Measurements from ENCODE around the gene TBCA. TPM values are rescaled to one million over a fixed set of nuclear protein-coding genes. Genes with fewer than 3 reads are reported as not detected.

The TBCA gene
- total RNA-seq, 1 donor from 2014 or later = 179 TPM

- intact Hi-C loops (cut with micrococcal nuclease) = no loop called here
Measured at GRCh38 chr5:77719666-77720363, 56.3 kb downstream of the TBCA start.

GRCh38 chr5:77718934-77719610 is 57.1 kb downstream of the TBCA start:
- intact Hi-C loops (cut with micrococcal nuclease) = no loop called here

- intact Hi-C loops (cut with micrococcal nuclease) = no loop called here
Measured at GRCh38 chr5:77709993-77710685, 66.0 kb downstream of the TBCA start.

GRCh38 chr5:77709340-77709739 is 66.8 kb downstream of the TBCA start:
- intact Hi-C loops (cut with micrococcal nuclease) = no loop called here

GRCh38 chr5:77707791-77708190 is 68.3 kb downstream of the TBCA start:
- intact Hi-C loops (cut with micrococcal nuclease) = no loop called here

- intact Hi-C loops (cut with micrococcal nuclease) = loop anchor here (10.0 kb wide), 1 partner anchor 75 kb away; the partner anchor contains the start of gene TBCA
Measured at GRCh38 chr5:77699569-77699968, 76.6 kb downstream of the TBCA start.

- intact Hi-C loops (cut with micrococcal nuclease) = loop anchor here (10.0 kb wide), 1 partner anchor 76 kb away; the partner anchor contains the start of gene TBCA
Measured at GRCh38 chr5:77698920-77699319, 77.2 kb downstream of the TBCA start.

- intact Hi-C loops (cut with micrococcal nuclease) = loop anchor here (10.0 kb wide), 1 partner anchor 77 kb away; the partner anchor contains the start of gene TBCA
Measured at GRCh38 chr5:77697692-77698091, 78.4 kb downstream of the TBCA start.

- intact Hi-C loops (cut with micrococcal nuclease) = loop anchor here (10.0 kb wide), 1 partner anchor 79 kb away; the partner anchor contains the start of gene TBCA
Measured at GRCh38 chr5:77696120-77696519, 80.0 kb downstream of the TBCA start.

GRCh38 chr5:77693913-77694312 is 82.2 kb downstream of the TBCA start:
- intact Hi-C loops (cut with micrococcal nuclease) = loop anchor here (10.0 kb wide), 1 partner anchor 81 kb away; the partner anchor contains the start of gene TBCA

- intact Hi-C loops (cut with micrococcal nuclease) = no loop called here
Measured at GRCh38 chr5:77683171-77683732, 92.9 kb downstream of the TBCA start.

GRCh38 chr5:77670526-77670925 is 105.6 kb downstream of the TBCA start:
- intact Hi-C loops (cut with micrococcal nuclease) = no loop called here

- intact Hi-C loops (cut with micrococcal nuclease) = no loop called here
Measured at GRCh38 chr5:77669677-77670076, 106.5 kb downstream of the TBCA start.

GRCh38 chr5:77663090-77663863 is 112.9 kb downstream of the TBCA start:
- intact Hi-C loops (cut with micrococcal nuclease) = no loop called here

GRCh38 chr5:77662635-77663034 is 113.5 kb downstream of the TBCA start:
- intact Hi-C loops (cut with micrococcal nuclease) = no loop called here

- intact Hi-C loops (cut with micrococcal nuclease) = no loop called here
Measured at GRCh38 chr5:77658662-77659061, 117.5 kb downstream of the TBCA start.

- intact Hi-C loops (cut with micrococcal nuclease) = no loop called here
Measured at GRCh38 chr5:77651343-77651742, 124.8 kb downstream of the TBCA start.

- intact Hi-C loops (cut with micrococcal nuclease) = no loop called here
Measured at GRCh38 chr5:77650686-77651085, 125.5 kb downstream of the TBCA start.

GRCh38 chr5:77649776-77650175 is 126.4 kb downstream of the TBCA start:
- intact Hi-C loops (cut with micrococcal nuclease) = loop anchor here (5.0 to 10.0 kb wide), 2 partner anchors 125 to 513 kb away; partner anchors contain the start of gene TBCA

GRCh38 chr5:77645995-77646639 is 130.0 kb downstream of the TBCA start:
- intact Hi-C loops (cut with micrococcal nuclease) = loop anchor here (2.0 to 10.0 kb wide), 3 partner anchors 15 to 516 kb away; partner anchors contain the start of gene TBCA
